Mesodermal cell (in vitro differentiated cells): Measurements from ENCODE around the gene MCHR1.
A peak's percentile ranks its signal among the peaks of the same experiment; 100 is the strongest.

Source experiments
- H3K27ac ChIP-seq: 2 replicates; pipeline ENCODE4 v1.7.0; 2013; ENCODE audit warnings: mild to moderate bottlenecking, low read depth, low read length, moderate library complexity; ENCODE audit not compliant: severe bottlenecking
- H3K36me3 ChIP-seq: 2 replicates; pipeline ENCODE4 v1.7.1; 2013; ENCODE audit warnings: mild to moderate bottlenecking, low read length, moderate library complexity; ENCODE audit not compliant: control insufficient read depth, insufficient read depth
- H3K4me1 ChIP-seq: one replicate; pipeline ENCODE4 v1.7.1; 2013; ENCODE audit warnings: mild to moderate bottlenecking, low read length; ENCODE audit not compliant: insufficient read depth, control insufficient read depth, poor library complexity, severe bottlenecking
- H3K4me3 ChIP-seq: 2 replicates; pipeline ENCODE4 v1.7.0; 2013; ENCODE audit warnings: low read length, control low read depth, mild to moderate bottlenecking; ENCODE audit not compliant: insufficient read depth, poor library complexity, severe bottlenecking; ENCODE audit errors: extremely low read depth
- H3K9me3 ChIP-seq: 2 replicates; pipeline ENCODE4 v1.7.1; 2013; ENCODE audit warnings: mild to moderate bottlenecking, low read length, moderate library complexity; ENCODE audit not compliant: control insufficient read depth
- WGBS, 2 experiments: methylation state at CpG; one replicate each; pipeline ENCODE4 v1.1.5; 2013; ENCODE audit warnings: missing lambda C conversion rate in 2 of 2; ENCODE audit not compliant: insufficient coverage in 2 of 2; 5-methylcytosine and 5-hydroxymethylcytosine counted together

Gene MCHR1

DNA sequence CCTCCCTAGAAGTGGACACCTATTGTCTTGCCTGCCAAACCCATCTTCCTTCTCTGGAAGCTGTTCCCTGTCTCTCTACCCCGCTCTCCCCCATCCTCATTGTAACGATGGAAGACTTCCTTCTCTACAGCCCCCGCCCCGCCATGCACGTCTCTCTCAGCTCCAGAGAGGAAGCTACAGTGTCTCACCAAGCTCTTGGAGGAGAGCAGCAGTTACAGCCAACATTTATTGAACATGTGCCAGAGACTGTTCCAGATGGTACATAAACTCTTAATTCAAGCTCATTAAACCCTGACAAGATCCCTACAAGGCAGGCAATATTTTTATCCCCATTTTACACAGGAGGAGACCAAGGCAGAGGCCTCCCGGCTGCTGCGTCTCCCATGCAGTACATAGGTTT lies 15.1 kb downstream of the MCHR1 start:
- 89 to 94% methylated on average over 7 of the region's 7 CpGs for WGBS, 2 experiments
- no peaks in the 10 kb centered on the region for H3K36me3 ChIP-seq
- H3K4me1 ChIP-seq: no peaks in the 10 kb centered on the region
- H3K4me3 ChIP-seq: no peak overlapping the region
- no peaks in the 10 kb centered on the region for H3K9me3 ChIP-seq
- no peak overlapping the region for H3K27ac ChIP-seq

DNA sequence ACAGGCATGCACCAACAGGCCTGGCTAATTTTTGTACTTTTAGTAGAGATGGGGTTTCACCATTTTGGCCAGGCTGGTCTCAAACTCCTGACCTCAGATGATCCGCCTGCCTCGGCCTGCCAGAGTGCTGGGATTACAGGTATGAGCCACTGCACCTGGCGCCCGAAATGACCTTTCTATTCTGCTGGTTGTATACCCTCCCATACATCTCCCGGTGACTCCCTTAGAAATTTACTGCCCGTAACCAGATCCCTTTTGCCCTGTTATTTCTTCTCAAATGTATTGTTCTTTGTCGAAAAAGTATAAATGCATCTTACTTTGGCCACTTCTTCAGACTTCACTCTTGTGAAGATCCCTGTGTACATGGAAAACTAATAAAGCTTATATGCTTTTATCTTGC lies 22.0 kb downstream of the MCHR1 start:
- 97% methylated on average over 6 to 7 of the region's 7 CpGs for WGBS, 2 experiments
- no peak overlapping the region for H3K27ac ChIP-seq
- H3K9me3 ChIP-seq: no peaks in the 10 kb centered on the region
- no peaks in the 10 kb centered on the region for H3K36me3 ChIP-seq
- H3K4me3 ChIP-seq: no peak overlapping the region
- H3K4me1 ChIP-seq: no peaks in the 10 kb centered on the region

DNA sequence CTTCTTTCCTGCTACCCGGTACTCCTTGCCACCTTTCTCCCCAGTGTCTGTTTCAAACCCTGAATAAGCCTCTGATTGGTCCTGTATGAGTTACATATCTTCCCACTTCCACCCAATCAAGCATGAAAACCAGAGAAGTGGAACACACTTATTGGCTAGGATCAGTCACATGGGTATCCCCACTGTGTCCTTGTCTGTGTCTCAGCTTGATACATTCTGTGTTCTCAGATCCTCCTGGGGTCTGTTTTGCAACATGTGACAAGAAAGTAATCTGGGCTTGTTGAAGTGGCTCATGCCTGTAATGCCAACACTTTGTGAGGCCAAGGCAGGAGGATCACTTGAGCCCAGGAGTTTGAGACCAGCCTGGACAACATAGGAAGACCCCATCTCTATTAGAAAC lies 23.9 kb downstream of the MCHR1 start:
- no peak overlapping the region for H3K27ac ChIP-seq
- H3K4me1 ChIP-seq: no peaks in the 10 kb centered on the region
- WGBS, 2 experiments: 86 to 92% methylated on average over 1 of the region's 1 CpG
- no peak overlapping the region for H3K4me3 ChIP-seq
- H3K9me3 ChIP-seq: peaks cover 13% of the 10 kb centered on the region
- H3K36me3 ChIP-seq: no peaks in the 10 kb centered on the region

DNA sequence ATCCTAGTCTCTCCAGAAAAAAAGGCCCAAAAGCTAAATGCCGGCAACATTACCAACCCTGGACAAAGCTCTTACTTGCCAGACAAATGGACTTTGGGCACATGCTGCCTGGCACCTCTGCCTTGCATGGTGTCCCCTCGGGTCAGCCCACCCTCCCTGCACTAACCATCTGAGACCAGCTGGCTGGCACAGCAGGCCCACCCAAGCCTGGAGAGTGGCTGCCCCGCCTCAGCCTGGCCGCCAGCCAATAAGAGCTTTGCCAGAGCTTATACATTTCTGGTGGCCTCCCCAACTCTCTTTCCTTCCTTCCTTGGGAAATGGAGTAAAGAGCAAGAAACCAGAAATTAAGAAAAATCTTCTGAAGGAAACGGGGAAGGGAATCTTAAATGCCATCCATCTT lies 24.5 kb downstream of the MCHR1 start:
- Histone ChIP-seq H3K4me3 (no peak overlapping the region), H3K36me3 (no peaks in the 10 kb centered on the region), H3K4me1 (no peaks in the 10 kb centered on the region), H3K9me3 (peaks cover 13% of the 10 kb centered on the region), H3K27ac (no peak overlapping the region)
- 90 to 94% methylated on average over 3 to 4 of the region's 5 CpGs for WGBS, 2 experiments

DNA sequence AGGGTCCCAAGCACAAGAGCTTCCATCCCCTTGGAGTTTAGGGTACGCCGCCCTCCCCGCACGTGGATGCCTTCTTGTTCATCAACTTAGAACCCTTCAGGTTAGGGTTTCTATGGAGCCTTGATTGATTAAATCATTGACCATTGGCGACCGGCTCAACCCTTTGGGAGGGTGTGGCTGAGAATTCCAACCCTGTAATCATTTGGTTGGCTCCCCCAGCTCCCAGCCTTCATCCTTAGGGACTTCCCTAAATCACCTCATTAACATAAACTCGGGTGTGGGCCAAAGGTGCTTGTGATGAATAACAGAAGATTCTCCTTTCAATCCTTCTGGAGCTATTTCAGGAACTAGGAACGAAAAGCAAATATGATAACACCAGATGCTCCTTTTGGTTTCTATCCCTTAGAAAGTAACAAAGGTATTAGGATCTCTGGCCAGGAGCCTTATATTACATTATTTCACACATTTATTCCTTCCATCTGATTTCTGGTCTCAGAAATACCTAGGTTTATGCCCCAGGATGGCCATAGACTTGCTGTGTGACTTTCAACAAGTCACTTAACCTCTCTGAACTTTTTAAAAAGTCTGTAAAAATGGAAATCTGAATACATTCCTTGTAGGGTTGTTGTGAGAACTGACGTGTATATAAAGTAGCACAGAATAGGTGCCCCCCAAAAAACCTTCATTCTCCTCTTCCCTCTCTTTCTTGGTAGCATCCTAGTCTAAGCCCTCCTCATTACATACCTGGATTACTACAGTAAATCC lies 26.8 kb downstream of the MCHR1 start:
- H3K9me3 ChIP-seq: peaks cover 13% of the 10 kb centered on the region
- H3K27ac ChIP-seq: no peak overlapping the region
- peaks cover 12% of the 10 kb centered on the region for H3K4me1 ChIP-seq
- H3K4me3 ChIP-seq: no peak overlapping the region
- WGBS, 2 experiments: 72 to 91% methylated on average over 4 to 5 of the region's 9 CpGs
- H3K36me3 ChIP-seq: no peaks in the 10 kb centered on the region

DNA sequence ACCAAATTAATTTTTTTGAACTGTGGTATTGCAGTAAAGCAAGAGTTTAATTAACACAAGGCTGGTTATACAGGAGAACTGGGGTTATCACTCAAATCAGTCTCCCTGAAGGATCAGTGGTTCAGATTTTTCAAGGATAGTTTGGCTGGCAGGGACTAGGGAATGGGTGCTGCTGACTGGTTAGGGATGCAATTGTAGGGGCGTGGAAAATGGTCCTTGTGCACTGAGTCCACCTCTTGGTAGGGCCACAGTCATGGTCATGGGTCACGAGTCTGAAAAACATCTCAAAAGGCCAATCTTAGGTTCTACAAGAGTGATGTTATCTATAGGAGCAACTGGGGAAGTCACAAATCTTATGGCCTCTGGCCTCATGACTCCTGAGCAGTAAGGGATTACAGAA lies 27.9 kb downstream of the MCHR1 start:
- Histone ChIP-seq H3K9me3 (peaks cover 13% of the 10 kb centered on the region), H3K4me3 (no peak overlapping the region), H3K4me1 (peaks cover 16% of the 10 kb centered on the region), H3K27ac (no peak overlapping the region), H3K36me3 (no peaks in the 10 kb centered on the region)
- 90 to 94% methylated on average over 2 of the region's 2 CpGs for WGBS, 2 experiments

DNA sequence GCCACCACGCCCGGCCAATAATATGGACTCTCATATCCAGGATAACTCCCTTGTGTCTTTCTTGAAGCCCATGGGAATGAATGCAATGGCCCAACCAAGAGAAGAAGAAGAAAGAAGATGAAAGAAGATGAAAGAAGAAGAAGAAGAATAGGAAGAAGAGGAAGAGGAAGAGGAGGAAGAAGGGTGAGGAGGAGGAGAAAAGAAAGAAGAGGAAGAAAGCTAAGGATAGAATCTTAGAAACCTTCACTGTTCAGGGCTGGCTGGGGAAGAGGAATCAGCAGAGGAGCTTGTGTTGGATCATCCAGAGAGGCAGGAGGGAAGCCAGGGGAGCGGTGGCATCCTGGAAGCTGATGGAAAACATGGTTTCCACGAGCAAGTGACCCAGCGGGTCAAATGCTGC lies 28.9 kb downstream of the MCHR1 start:
- WGBS, 2 experiments: 100% methylated on average over 3 of the region's 5 CpGs
- H3K27ac ChIP-seq: no peak overlapping the region
- H3K4me1 ChIP-seq: peaks cover 16% of the 10 kb centered on the region
- no peak overlapping the region for H3K4me3 ChIP-seq
- peaks cover 13% of the 10 kb centered on the region for H3K9me3 ChIP-seq
- no peaks in the 10 kb centered on the region for H3K36me3 ChIP-seq

DNA sequence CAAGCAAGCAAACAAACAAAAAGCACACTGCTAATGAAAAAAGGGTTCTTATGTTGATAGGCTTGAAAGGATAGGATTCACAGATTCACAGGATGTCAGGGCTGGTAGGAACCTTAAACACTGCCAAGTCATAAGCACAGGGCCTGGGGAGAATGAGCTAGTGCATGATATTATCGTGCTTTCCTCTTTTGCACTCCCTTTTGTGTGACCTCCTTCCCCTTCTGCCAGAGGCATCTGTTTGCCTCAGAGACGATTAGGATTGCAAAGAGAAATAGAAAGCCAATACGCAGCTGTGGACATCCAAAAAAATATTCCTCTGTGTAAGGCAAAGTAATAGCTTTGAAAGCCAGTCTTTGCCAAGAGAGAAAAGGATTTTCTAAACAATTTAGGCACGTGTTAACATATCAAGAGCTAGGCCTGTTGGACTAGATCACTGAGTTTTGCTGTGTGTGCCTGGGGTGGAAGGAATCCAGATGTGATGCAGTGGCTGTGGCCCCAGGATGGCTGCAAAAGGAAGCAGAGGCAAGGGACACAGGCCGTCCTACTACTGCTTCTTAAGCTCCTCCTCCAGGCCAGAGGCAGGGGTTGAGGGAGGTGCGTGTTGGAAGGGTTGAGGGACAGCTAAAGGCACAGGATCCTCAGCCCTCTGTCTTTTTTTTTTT lies 30.6 kb downstream of the MCHR1 start:
- 75 to 80% methylated on average over 3 to 4 of the region's 6 CpGs for WGBS, 2 experiments
- H3K27ac ChIP-seq: peak overlapping the region; percentile 99

DNA sequence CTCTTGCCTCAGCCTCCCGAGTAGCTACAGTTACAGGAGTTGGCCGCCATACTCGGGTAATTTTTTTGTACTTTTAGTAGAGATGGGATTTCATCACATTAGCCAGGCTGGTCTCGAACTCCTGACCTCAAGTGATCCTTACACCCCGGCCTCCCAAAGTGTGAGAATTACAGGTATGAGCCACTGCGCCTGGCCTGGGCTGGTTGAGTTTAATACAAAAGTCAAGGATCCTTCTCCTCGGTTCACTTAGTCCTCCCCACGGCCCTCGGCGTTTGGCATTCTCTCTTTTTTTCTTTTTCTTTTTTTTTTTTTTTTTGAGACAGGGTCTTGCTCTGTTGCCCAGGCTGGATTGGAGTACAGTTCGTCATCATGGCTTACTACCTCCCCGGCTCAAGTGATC lies 33.0 kb downstream of the MCHR1 start:
- Histone ChIP-seq H3K9me3 (peaks cover 8% of the 10 kb centered on the region), H3K36me3 (no peaks in the 10 kb centered on the region), H3K27ac (peak overlapping the region; percentile 99), H3K4me3 (no peak overlapping the region), H3K4me1 (peaks cover 33% of the 10 kb centered on the region)
- WGBS, 2 experiments: 93 to 97% methylated on average over 6 to 8 of the region's 12 CpGs

More for the DNA sequence above, 30.6 kb downstream of the MCHR1 start:
- Histone ChIP-seq H3K36me3 (no peaks in the 10 kb centered on the region), H3K4me3 (no peak overlapping the region), H3K9me3 (peaks cover 13% of the 10 kb centered on the region), H3K4me1 (peaks cover 23% of the 10 kb centered on the region)

DNA sequence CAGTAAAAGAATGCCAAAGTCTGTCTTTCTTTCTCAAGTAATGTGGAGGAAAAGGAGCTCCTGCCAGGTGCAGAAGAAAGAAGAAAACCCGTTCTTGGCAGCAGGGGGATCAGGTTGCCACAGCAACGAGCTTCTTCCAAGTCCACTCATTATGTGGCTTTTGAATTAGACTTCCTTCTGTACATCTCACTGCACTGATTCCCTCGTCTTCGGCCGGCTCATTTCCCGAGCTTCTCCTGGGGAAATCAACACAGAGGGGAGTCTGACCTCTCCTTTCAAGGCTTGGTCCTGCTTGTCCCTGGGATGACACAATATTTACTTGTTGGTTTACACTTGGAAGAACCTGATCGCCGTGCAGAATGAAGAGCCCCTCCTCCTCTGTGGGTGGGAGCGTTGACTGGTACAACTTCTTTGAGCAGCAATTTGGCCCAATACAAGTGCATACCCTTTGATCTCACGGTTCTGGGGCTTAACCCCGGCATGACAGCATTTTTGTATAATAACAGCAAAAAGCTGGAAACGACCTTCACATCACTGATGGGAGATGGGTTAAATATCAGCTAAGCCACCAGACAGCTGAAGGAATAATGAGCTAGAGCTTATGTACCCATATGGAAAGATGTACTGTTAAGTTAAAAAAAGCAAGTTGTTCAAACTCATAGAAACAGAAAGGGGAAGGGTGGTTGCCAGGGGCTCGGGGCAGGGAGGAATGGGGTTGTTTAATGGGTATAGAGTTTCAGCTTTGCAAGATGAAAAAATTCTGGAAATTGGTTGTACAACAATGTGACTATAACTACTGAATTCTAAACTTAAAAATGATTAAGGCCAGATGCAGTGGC lies 35.4 kb downstream of the MCHR1 start:
- Histone ChIP-seq H3K4me1 (peaks cover 31% of the 10 kb centered on the region), H3K9me3 (no peaks in the 10 kb centered on the region), H3K4me3 (no peak overlapping the region), H3K36me3 (no peaks in the 10 kb centered on the region), H3K27ac (peak overlapping the region; percentile 51)
- 21 to 28% methylated on average over 7 to 11 of the region's 13 CpGs for WGBS, 2 experiments
